ENCODE results near the gene ACBD6.
"Not testable (repeated sequence)": the region's sequence is repeated elsewhere in the genome, so short reads cannot be mapped to it uniquely, and the experiment has no call there.

Gene ACBD6

DNA sequence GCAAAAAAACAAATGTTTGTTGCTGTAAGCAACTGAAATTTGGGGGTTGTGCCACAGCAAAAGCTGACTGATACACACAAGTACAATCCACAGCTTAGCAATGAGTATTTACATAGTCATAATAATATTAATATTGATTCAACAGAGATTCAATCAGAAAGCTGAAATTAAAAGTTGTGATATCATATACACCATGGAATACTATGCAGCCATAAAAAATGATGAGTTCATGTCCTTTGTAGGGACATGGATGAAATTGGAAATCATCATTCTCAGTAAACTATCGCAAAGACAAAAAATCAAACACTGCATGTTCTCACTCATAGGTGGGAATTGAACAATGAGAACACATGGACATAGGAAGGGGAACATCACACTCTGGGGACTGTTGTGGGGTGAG lies 94.2 kb downstream of the ACBD6 start:
- DNase-seq: not testable (repeated sequence)

DNA sequence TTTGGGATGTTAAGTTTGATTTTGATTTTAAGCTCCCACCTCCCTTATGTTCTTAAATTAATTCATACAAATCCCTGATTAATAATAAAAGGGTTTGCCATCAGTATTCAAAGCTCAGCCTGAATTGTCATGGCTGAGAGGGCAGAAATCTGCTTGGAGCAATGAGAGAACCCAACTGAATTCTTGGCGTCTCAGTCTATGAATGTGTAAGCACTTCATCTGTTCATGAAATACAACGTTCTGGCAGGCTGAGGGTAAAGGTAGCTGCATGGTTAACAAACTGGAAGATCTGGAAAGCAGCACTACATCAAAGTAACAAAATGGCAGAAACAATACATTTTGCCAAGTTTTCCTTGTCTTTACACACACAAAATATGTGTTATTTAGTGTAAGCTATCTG lies 95.3 kb downstream of the ACBD6 start:
- DNase-seq: no peak

GRCh38 chr1:180402551-180402950 lies 99.8 kb downstream of the ACBD6 start:
- DNase-seq: no peak

DNA sequence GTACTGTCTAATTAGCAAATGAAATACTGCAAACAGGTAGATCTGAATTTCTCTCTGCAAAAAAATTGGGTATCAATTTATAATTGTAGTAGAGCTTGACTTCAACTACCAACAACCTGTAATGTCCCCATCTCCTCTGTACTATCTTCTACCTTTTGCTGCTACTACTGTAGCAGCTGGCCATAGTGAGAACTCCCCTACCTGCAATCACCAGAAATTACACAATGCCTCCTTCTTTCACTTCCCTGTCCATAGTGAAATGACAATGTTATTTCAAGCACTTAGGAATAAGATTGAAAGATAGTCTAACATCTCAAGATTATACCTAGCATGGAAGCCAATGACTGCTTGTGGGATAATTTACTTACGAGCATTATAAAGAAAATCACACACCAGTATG lies 100.4 kb downstream of the ACBD6 start:
- DNase-seq: no peak

DNA sequence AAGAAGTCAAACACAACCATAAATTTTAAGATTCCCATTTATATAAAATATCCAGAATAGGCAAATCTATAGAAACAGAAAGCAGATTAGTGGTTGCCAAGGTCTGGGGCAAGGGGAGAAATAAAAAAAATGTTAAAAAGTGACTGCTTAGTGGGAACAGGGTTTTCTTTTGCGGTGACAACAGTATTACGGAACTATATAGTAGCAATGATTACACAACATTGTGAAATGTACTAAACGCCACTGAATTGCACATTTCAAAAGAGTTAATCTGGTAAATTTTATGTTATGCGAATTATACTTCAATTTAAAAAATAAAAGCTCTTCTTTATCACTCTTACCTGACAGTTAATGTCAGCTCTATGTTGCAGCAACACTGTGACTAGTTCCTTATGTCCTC lies 105.2 kb downstream of the ACBD6 start:
- no peak for DNase-seq

DNA sequence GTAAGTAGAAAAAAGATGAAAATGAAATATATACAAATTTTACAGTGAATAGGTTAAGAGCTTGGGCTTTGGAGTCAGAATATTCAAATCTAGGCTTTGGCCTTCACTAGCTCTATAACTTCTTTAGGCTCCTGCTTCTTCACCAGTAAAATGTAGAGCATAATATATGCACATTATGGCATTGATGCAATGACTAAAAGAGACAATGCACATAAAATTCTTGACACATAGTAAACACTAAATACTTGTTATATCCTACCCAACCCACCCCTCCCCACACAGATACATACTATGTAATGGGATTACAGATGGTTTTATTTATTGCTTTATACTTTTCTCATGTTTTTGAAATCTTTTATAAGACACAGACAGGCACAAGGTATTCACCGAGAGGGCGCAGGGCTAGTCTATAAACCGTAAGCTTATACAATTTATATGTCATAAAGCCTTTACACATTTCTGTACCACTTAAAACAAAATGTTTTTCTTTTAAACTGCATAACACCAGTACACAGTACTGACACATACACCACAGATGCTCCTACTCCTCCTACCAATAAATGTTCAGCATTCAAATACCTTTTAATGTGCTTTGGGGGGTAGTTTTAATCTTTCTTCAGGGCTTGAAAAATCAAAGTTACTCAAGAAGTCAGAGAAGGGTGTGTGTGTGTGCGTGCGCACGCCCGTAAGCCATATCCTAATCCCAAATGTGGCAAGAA lies 109.8 kb downstream of the ACBD6 start:
- DNase-seq: no peak

- no peak for DNase-seq
These were observed 110.4 kb downstream of the ACBD6 start for GRCh38 chr1:180392020-180392419.

- DNase-seq: no peak
These were observed 115.0 kb downstream of the ACBD6 start for GRCh38 chr1:180387413-180387812.

DNA sequence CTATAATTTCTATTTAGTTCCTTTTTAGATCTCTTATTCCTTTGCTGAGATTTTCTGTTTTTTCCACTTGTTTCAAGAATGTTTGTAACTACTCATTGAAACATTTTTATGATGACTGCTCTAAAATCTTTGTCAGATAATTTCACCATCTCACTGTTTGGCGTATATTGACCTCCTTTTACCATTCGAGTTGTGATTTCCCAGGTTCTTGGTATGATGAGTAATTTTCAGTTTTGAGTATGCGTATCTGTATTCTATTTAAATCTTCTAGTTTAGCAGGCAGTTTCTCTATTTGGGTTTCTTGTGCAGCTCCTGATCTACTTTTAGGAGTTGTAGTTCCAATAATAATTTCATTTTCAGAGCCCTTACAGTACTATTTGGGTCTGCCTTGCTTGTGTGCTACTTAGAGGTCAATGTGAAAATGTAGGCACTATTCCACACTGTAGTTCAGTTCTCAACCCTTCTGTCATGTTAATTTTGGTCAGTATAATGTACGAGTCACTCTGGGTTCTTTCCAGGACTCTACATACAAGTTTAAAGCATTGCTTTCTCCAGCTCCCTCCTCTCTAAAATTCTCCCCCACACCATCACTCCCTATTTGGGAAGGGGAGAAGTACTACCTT lies 115.5 kb downstream of the ACBD6 start:
- no peak for DNase-seq

GRCh38 chr1:180385144-180385543 lies 117.2 kb downstream of the ACBD6 start:
- no peak for DNase-seq

GRCh38 chr1:180384286-180385005 lies 117.9 kb downstream of the ACBD6 start:
- no peak for DNase-seq

DNA sequence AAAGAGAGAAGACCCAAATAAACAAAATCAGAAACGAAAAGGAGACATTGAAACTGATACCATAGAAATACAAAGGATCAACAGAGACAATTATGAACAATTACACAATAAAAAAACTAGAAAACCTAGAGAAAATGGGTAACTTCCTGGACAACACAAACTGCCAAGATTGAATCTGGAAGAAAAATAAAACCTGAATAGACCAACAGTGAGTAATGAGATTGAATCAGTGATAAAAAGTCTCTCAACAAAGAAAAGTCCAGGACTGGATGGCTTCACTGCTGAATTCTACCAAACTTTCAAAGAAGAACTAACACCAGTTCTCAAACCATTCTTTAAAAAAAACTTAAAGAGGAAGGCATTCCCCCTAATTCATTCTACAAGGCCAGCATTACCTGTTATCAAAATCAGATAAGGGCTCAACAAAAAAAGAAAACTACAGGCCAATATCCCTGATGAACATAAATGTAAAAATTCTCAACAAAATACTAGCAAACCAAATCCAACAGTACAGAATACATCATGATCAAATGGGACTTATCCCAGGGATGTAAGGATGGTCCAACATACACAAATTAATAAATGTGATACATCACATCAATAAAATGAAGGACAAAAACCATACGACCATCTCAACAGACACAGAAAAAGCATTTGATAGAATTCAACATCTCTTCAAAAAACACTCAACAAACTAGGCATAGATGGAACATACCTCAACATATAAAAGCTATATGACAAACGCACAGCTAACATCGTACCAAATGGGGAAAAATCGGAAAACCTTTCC lies 119.9 kb downstream of the ACBD6 start:
- DNase-seq: no peak

- DNase-seq: no peak
These were observed 121.2 kb downstream of the ACBD6 start for GRCh38 chr1:180381184-180381580.

DNA sequence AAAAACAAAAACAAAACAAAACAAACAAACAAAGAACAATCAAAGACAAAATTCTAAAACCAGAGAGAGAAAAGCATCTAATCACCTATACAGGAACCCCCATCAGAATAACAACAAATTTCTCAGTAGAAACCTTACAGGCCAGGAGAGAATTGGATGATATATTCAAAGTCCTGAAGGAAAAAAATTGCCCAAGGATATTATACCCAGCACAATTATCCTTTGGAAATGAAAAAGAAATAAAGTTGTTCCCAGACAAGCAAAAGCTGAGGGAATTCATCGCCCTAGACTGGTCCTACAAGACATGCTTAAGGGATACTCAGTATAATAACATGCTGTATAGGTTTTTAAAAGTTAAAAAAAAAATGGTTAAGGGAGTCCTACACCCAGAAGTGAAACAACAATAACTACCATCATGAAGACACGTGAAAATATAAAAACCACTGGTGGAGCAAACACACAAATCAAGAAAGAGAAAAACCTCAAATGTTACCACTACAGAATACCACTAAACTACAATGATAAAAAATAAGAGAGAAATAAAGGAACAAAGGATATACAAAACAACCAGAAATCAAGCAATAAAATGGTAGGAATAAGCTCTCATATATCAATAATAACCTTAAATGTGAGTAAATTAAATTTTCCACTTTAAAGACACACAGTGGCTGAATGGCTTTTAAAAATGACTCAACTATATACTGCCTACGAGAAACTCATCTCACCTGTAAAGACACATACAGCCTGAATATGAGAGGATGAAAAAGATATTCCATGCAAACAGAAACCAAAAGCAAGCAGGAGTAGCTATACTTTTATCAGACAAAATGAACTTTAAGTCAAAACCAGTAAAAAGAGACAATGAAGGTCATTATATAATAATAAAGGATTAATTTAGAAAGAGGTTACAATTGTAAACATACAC lies 121.9 kb downstream of the ACBD6 start:
- DNase-seq: no peak

DNA sequence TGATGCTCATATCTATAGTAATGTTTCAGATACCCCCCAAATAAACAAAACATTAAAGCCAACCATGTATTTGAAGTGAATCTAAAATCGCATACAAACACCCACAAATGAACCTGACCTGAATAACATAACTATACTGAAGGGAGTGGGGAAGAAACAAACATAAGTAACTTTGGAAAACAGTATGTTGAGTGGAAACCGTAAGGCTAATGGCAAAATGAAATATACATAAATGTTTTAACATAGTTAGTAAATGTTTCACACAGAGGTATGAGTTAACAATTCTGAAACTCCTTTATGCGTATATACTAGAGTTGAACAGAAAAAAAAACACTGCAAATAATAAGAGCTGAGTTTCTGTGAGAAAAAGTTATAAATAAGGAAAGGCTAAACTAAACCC lies 125.6 kb downstream of the ACBD6 start:
- no peak for DNase-seq

- DNase-seq: no peak
These were observed 126.1 kb downstream of the ACBD6 start for GRCh38 chr1:180376253-180376652.

DNA sequence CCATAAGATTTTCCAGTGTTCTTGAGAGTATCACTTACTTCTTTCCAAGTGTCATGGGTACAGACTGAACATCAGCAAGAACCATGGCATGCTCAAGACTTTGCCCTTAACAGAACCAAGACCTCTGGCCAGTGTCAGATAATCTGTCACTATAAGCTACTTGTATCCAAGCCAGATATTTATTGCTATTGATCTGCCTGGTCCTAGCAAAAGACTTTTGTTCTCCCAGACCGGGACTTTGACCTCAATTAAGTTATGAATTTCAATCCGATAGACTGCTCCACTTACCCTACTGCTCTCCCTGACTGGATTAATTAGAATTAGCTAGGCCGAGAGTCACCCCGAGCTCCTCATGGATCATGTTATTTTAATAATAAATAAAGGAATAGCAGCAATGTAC lies 129.6 kb downstream of the ACBD6 start:
- DNase-seq: no peak

GRCh38 chr1:180370597-180370996 lies 131.8 kb downstream of the ACBD6 start:
- DNase-seq: no peak

DNA sequence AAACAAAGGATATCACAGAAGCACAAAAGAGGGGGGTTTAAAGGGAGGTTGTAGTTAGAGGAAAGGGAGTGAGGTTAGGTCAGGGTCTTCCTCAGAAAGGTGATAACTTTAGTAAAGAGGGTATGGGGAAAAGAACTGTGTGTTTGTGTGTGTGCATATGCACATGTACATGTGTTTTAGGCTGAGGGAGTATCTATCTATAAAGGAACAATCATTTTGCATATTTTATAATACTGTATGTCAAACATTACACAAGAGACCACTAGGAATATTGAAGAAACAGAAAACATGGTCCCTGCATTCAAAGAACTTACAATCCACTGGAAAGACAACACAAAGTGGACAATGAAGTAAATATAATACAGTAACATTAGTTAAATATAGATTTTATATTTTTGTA lies 132.2 kb downstream of the ACBD6 start:
- DNase-seq: no peak

GRCh38 chr1:180369061-180369460 lies 133.3 kb downstream of the ACBD6 start:
- no peak for DNase-seq

DNA sequence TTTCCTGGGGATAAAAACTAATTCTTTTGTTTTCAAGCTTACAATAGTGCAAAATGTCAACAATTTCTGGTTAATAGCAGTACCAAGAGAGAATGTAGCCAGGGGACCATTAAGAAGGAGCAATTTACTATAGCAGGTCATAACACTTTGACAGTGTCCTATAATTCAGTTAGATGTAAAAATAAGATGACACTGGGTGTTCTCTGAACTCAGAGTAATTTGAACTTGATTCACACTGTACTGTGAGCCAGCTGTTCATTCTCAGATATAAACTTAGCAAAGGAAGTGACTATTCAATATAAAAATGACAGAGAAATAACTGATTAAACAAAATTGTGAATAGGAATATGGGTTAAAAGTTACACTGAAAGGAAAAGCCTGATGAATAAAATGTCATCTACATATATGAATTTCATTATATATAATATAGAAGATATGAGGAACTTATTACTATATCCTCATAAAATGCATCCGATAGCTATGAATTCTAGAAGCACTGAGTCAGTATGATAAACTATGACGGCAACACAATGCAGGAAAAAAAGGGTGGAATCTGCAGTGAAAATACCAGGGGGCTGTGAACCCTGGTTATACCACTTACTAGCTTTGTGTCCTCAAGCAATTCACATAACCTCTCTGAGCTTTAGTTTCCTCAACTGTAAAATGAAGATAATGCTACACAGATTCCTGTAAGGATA lies 135.9 kb downstream of the ACBD6 start:
- no peak for DNase-seq

- DNase-seq: no peak
These were observed 137.3 kb downstream of the ACBD6 start for GRCh38 chr1:180365039-180365438.
